ENCODE data around the gene PCNA.

- no peak for TF ChIP-seq POLR2A (IDR thresholded peaks at IDR 0.05)
- TF ChIP-seq CTCF (IDR thresholded peaks at IDR 0.05): no peak
- TF ChIP-seq EP300 (IDR thresholded peaks at IDR 0.05): no peak
Observed at GRCh38 chr20:5168651-5169396, 49.1 kb upstream of the PCNA start.

Data from tibial nerve (tissue), 4 donors.